Measurements from ENCODE around the gene HRK. TPM values are rescaled to one million over a fixed set of nuclear protein-coding genes. Genes with fewer than 3 reads are reported as not detected.

Gene HRK
- total and polyA plus RNA-seq, 2 of the 8 experiments (the other 6 are each of a cell fraction or from before 2014, with no cell fraction given): 1.6 to 2.7 TPM

DNA sequence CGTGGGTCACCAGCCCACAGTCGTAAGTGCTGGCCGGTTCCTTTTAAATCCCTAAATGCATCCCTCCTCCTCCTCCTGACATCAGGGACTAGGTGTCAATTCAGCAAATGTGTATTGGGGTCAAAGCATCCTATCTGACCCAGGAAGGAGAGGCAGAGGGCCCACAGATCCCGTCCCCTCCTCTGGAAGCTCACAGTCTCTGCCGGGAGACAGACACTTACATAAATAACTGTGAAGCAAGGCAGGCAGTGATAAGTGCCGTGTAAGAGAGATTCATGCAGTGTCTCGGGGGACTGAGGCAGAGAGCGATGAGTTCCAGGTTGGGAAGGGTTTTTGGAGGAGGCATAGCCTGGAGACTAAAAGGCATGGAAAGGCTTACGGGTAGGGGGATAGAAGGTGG is 44.1 kb downstream of the HRK start:
- Histone ChIP-seq H4K91ac (replicated peaks; ENCODE audit: insufficient read length, low read length) (no peak overlapping the region), H3K27me3 (replicated peaks in 1 of 4; ENCODE audit: control insufficient read depth in 3 of 4, extremely low read depth in 1 of 4, insufficient read depth in 3 of 4, low read length in 3 of 4) (no peaks in the 10 kb centered on the region), H3K14ac (ENCODE audit: insufficient read length) (no peak overlapping the region), H2BK12ac (ENCODE audit: low read depth, low read length) (no peak overlapping the region), H2BK15ac (ENCODE audit: low read length) (no peak overlapping the region), H3K79me2 (ENCODE audit: control insufficient read depth in 1 of 2, insufficient read depth in 2 of 2, low read length in 2 of 2) (no peaks in the 10 kb centered on the region), H3K23ac (ENCODE audit: insufficient read length) (no peak overlapping the region), H3K4me3 (ENCODE audit: extremely low read depth in 1 of 4, insufficient read depth in 2 of 4, low read depth in 3 of 4, low read length in 4 of 4) (no peak overlapping the region), H2AK5ac (ENCODE audit: low read depth, low read length) (no peak overlapping the region), H2AFZ (ENCODE audit: low read length) (no peak overlapping the region), H3K27ac (ENCODE audit: low read depth, low read length) (no peak overlapping the region), H4K20me1 (replicated peaks in 1 of 2; ENCODE audit: control insufficient read depth in 1 of 2, insufficient read depth in 2 of 2, low read length in 2 of 2) (peaks cover 0 to 2% of the 10 kb centered on the region in 2 experiments), H2BK20ac (ENCODE audit: low read length) (no peak overlapping the region), H3K4me2 (ENCODE audit: insufficient read depth in 1 of 2, low read depth in 2 of 2, low read length in 2 of 2) (no peak overlapping the region), H3K4me1 (replicated peaks in 1 of 4; ENCODE audit: control insufficient read depth in 3 of 4, insufficient read depth in 4 of 4, low read length in 3 of 4) (peaks cover 0 to 3% (median 0%) of the 10 kb centered on the region in 4 experiments; a peak in 1 of 7 replicates), H2BK120ac (replicated peaks; ENCODE audit: low read depth, low read length) (no peak overlapping the region), H3K18ac (ENCODE audit: extremely low read depth, low read length) (no peak overlapping the region), H3K56ac (replicated peaks; ENCODE audit: insufficient read length, low read depth, low read length) (no peak overlapping the region), H3K79me1 (ENCODE audit: low read depth, low read length) (no peaks in the 10 kb centered on the region), H3K36me3 (ENCODE audit: control insufficient read depth in 2 of 4, insufficient read depth in 4 of 4, low read length in 3 of 4) (peaks cover 0 to 3% (median 0%) of the 10 kb centered on the region in 4 experiments; a peak in 4 of 8 replicates), H3K9ac (replicated peaks in 1 of 4; ENCODE audit: extremely low read depth in 1 of 4, low read depth in 3 of 4, low read length in 3 of 4) (no peak overlapping the region), H3K4ac (replicated peaks; ENCODE audit: insufficient read length, low read depth, low read length) (no peak overlapping the region), H3K9me3 (ENCODE audit: insufficient read depth in 2 of 2, low read depth in 1 of 2, low read length in 1 of 2) (no peaks in the 10 kb centered on the region), H2BK5ac (ENCODE audit: low read depth, low read length) (no peak overlapping the region), H4K8ac (ENCODE audit: extremely low read depth, insufficient read depth, low read length) (no peak overlapping the region), H4K5ac (ENCODE audit: insufficient read length, low read depth, low read length) (no peak overlapping the region), H3K23me2 (ENCODE audit: low read depth, low read length) (peaks cover 5% of the 10 kb centered on the region; the same call in 1 of the 2 replicates)
- WGBS, 2 experiments (ENCODE audit: extremely low coverage in 1 of 2, insufficient coverage in 1 of 2, insufficient read length in 1 of 2, insufficient replicate concordance in 2 of 2, low coverage in 1 of 2, low lambda C conversion rate in 2 of 2, missing lambda C conversion rate in 1 of 2): 83% methylated on average over 9 of the region's 9 CpGs; no CpG with 5 or more reads in 1 of the 2 experiments
- DNase-seq (ENCODE audit: low read depth in 1 of 2, low spot score in 2 of 2): no peak
- POLR2A ChIA-PET (ENCODE audit: partially characterized antibody): interaction anchor here (0.7 kb wide), 1 partner anchor 33 kb away, joined by 3 read pairs; no protein-coding TSS in a partner anchor
- FAIRE-seq: no peak
- CTCF ChIA-PET (ENCODE audit: partially characterized antibody): interaction anchor here (0.7 to 1.3 kb wide), 4 partner anchors 11 to 45 kb away, joined by 3 read pairs; no protein-coding TSS in a partner anchor
- TF ChIP-seq NANOG (IDR thresholded peaks at IDR 0.05; ENCODE audit: insufficient read depth, low read depth, low read length, poor library complexity, severe bottlenecking) (no peak), SIRT6 (IDR thresholded peaks at IDR 0.05; ENCODE audit: low read length) (no peak), SRF (IDR thresholded peaks at IDR 0.05; ENCODE audit: low read depth, low read length) (no peak), EP300 (IDR thresholded peaks at IDR 0.05; ENCODE audit: borderline replicate concordance in 1 of 2, low read depth in 2 of 2, low read length in 2 of 2) (no peak), PHF8 (conservative IDR thresholded peaks at IDR 0.05; ENCODE audit: low read depth, low read length) (no peak), SP1 (IDR thresholded peaks at IDR 0.05; ENCODE audit: low read depth, low read length) (no peak), TCF12 (IDR thresholded peaks at IDR 0.05; ENCODE audit: low read depth, low read length) (no peak)
- TF ChIP-seq, protein P1, sequence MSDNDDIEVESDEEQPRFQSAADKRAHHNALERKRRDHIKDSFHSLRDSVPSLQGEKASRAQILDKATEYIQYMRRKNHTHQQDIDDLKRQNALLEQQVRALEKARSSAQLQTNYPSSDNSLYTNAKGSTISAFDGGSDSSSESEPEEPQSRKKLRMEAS (IDR thresholded peaks at IDR 0.05): no peak
- TF ChIP-seq, protein P2, sequence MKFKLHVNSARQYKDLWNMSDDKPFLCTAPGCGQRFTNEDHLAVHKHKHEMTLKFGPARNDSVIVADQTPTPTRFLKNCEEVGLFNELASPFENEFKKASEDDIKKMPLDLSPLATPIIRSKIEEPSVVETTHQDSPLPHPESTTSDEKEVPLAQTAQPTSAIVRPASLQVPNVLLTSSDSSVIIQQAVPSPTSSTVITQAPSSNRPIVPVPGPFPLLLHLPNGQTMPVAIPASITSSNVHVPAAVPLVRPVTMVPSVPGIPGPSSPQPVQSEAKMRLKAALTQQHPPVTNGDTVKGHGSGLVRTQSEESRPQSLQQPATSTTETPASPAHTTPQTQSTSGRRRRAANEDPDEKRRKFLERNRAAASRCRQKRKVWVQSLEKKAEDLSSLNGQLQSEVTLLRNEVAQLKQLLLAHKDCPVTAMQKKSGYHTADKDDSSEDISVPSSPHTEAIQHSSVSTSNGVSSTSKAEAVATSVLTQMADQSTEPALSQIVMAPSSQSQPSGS (IDR thresholded peaks at IDR 0.05; ENCODE audit: low read length): no peak
- TF ChIP-seq, protein P3, sequence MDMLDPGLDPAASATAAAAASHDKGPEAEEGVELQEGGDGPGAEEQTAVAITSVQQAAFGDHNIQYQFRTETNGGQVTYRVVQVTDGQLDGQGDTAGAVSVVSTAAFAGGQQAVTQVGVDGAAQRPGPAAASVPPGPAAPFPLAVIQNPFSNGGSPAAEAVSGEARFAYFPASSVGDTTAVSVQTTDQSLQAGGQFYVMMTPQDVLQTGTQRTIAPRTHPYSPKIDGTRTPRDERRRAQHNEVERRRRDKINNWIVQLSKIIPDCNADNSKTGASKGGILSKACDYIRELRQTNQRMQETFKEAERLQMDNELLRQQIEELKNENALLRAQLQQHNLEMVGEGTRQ (IDR thresholded peaks at IDR 0.05; ENCODE audit: low read length): no peak
